ENCODE measurements around the gene BRD3OS. TPM values are rescaled to one million over a fixed set of nuclear protein-coding genes. Genes with fewer than 3 reads are reported as not detected.

Gene BRD3OS
- total and polyA plus RNA-seq, 2 of the 13 experiments (the other 11 are each of a cell fraction or from before 2014, with no cell fraction given), result 4.9 to 5.7 TPM

GRCh38 chr9:134057751-134058701, 32.7 kb downstream of the BRD3OS start (continued):
- TF ChIP-seq ZNF530 (CRISPR knock-in tag; IDR thresholded peaks at IDR 0.05; ENCODE audit: low read depth) (no peak), ZNF687 (CRISPR knock-in tag; IDR thresholded peaks at IDR 0.05) (peak; percentile 99), MXI1 (IDR thresholded peaks at IDR 0.05; ENCODE audit: borderline replicate concordance, low read depth, low read length) (peak; percentile 85; the same call in 1 of the 3 replicates), ZSCAN20 (CRISPR knock-in tag; IDR thresholded peaks at IDR 0.05; ENCODE audit: borderline replicate concordance) (no peak), GZF1 (CRISPR knock-in tag; IDR thresholded peaks at IDR 0.05) (no peak), NR3C1 (CRISPR knock-in tag; IDR thresholded peaks at IDR 0.05) (no peak), NFATC3 (CRISPR knock-in tag; IDR thresholded peaks at IDR 0.05) (no peak), ZNF501 (CRISPR knock-in tag; IDR thresholded peaks at IDR 0.05) (peak; percentile 77), MEIS1 (CRISPR knock-in tag; IDR thresholded peaks at IDR 0.05; ENCODE audit: borderline replicate concordance) (0 out of 2 replicates have a peak, but pooled peaks have one; percentile 69), SKI (IDR thresholded peaks at IDR 0.05; ENCODE audit: partially characterized antibody) (peak; percentile 64)
